ENCODE measurements around the gene SLC25A13.

DNA sequence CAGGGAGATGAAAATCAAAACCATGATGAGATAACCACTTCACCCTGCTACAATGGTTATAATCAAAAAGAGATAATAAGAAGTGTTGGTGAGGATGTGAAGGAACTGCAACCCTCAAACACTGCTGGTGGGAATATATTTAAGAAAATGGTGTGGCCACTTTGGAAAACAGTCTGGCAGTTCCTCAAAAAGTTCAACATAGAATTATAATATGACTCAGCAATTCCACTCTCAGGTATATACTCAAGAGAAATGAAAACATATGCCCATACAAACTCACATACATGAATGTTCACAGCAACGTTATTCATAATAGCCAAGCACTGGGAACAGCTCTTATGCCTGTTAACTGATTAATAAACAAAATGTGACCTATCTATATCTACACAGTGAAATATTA is 104.8 kb downstream of the SLC25A13 start:
- TF ChIP-seq RXRA (IDR thresholded peaks at IDR 0.05; ENCODE audit: borderline replicate concordance, low read depth), result no peak
- no peak for TF ChIP-seq POLR2AphosphoS5 (IDR thresholded peaks at IDR 0.05; ENCODE audit: low read depth, low read length)
- TF ChIP-seq, protein P1, sequence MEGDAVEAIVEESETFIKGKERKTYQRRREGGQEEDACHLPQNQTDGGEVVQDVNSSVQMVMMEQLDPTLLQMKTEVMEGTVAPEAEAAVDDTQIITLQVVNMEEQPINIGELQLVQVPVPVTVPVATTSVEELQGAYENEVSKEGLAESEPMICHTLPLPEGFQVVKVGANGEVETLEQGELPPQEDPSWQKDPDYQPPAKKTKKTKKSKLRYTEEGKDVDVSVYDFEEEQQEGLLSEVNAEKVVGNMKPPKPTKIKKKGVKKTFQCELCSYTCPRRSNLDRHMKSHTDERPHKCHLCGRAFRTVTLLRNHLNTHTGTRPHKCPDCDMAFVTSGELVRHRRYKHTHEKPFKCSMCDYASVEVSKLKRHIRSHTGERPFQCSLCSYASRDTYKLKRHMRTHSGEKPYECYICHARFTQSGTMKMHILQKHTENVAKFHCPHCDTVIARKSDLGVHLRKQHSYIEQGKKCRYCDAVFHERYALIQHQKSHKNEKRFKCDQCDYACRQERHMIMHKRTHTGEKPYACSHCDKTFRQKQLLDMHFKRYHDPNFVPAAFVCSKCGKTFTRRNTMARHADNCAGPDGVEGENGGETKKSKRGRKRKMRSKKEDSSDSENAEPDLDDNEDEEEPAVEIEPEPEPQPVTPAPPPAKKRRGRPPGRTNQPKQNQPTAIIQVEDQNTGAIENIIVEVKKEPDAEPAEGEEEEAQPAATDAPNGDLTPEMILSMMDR (IDR thresholded peaks at IDR 0.05), result no peak
- TF ChIP-seq TAF1 (IDR thresholded peaks at IDR 0.05; ENCODE audit: borderline replicate concordance, low read depth, low read length), result no peak
